ENCODE results near the gene ALK. TPM values are rescaled to one million over a fixed set of nuclear protein-coding genes. Genes with fewer than 3 reads are reported as not detected.

Gene ALK
- total RNA-seq, 2 experiments from 2014 or later = not detected

DNA sequence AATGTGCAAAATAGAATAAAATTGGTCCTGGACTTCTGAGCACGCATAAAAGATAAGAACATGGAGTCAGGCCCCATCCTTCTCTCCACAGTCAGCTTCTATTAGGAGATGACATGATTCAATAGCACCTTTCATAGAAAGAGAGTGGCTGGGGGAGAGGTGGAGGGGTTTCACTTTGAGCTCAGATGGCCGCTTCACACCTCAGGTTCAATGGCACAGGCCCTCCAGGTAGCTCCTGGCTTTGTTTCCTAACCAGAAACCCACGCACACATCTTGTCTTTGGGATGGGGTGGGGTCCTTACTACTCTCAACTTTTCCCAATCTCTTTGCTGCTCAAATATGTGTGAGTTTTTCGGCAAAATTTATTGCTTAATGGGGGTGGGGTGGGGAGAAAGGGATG is 473.9 kb downstream of the ALK start:
- CTCF ChIA-PET = no interaction called here
- POLR2A ChIA-PET = no interaction called here

- CTCF ChIA-PET = no interaction called here
- POLR2A ChIA-PET = no interaction called here
Observed at GRCh38 chr2:29446847-29447246, 474.5 kb downstream of the ALK start.

- POLR2A ChIA-PET = no interaction called here
- CTCF ChIA-PET = no interaction called here
Observed at GRCh38 chr2:29444150-29444549, 477.2 kb downstream of the ALK start.

DNA sequence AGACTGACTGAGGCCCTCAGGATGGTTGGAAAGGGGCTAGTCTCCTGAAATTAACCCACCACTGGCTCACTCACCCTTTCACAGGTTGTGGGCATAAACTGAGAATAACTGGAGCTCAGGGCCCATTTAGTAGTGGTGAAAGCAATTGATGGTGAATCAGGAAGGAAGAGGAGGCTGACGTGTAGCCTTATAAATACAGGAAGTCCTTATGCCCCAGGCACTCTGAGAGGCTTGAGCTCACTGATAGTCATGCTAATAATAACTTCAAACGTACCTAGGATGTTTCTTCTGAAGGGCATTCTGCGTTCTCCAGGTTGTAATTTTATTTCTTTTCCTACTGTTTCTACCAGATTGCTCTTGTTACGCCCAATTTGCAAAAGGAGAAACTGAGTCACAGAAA is 477.8 kb downstream of the ALK start:
- ChIA-PET CTCF (no interaction called here), POLR2A (no interaction called here)

DNA sequence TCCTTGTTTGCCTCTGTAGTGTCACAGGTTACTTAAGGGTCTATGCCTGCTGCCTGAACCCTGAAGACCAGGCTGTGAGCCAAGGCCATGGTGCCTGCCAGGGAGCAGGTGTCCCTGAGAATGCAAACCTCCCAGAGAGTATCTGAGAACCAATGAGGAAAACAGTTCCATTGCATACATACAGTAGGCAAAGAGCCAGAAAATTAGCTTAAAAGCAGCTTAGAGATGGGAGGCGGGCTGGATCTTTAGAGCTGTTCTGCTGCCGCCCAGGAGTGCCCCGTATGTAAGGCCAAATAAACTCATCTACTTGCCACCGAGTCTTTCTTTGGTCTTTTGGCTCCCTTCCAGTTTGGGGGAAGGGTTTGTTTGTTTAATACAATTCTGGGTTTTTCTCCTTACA is 478.2 kb downstream of the ALK start:
- POLR2A ChIA-PET = no interaction called here
- CTCF ChIA-PET = no interaction called here

DNA sequence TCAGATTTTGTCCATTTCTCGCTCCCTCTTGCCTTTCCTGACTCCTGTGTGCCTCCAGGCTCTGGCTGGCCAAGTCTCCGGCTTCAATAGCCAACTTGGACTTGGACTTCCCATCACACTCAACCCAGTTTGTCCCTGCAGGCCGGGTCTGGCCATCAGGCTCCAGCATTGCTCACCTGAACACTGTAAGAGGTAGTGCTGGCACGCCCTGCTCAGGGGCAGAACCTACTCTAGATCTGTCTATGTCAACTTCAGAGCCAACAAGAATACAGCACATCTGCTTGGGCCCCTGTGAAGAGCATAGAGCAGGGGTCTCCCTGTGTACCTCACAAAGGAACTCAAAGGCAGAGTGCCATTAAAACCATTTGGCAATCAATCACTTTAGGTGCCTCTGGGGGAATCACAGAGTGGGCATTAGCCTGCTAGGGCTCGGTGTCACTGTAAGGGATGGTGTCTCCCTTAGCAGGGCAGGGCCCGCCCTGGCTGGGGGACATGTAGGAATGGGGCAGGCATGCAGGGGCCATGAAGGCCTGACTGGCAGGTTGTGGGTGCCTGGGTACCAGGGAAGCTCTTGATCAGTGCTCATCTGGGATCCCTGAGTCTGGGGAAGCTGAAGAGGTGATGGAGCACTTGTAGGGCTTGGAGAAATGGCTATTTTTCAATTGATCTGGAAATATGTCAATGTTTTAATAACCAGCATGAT is 480.3 kb downstream of the ALK start:
- ChIA-PET POLR2A (no interaction called here), CTCF (no interaction called here)

DNA sequence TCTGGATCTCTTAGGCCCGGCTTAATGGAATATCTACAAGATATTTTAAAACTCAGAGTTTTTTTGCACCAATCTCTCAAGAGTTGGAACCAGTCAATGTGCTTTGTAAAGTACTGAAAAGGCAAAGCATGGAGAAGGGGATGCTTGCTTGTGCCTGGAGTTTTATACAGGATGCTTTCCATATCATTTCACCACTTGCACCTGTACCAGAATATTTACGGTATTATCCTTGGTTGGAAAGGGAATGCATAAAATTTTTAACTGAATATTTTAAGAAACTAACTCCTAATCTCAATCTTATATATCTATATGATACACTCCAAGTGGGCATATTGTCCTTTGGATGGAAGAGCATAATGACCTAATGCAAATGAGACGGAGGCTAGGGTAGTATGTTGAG is 487.5 kb downstream of the ALK start:
- POLR2A ChIA-PET = no interaction called here
- CTCF ChIA-PET = no interaction called here

DNA sequence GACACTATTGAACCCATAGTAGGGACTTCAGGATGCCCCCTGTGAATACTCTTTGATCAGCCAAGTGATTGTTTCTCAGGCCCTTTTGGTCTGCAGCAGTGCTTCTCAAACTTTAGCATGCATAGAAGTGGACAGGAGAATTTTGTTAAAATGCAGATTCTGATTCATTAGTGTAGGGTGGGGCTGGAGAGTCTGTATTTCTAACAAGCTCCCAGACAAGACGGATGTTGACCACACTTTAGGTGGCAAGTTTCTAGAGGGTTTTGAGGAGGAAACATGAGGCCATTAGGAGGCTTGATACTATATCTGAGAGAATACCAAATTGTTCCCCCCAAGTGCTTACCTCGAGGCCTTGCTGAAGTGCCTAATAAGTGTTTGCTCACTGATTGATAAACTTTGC is 488.3 kb downstream of the ALK start:
- CTCF ChIA-PET = no interaction called here

GRCh38 chr2:29431485-29431884 is 489.9 kb downstream of the ALK start:
- CTCF ChIA-PET = no interaction called here

More for the DNA sequence above, 488.3 kb downstream of the ALK start:
- POLR2A ChIA-PET = no interaction called here

DNA sequence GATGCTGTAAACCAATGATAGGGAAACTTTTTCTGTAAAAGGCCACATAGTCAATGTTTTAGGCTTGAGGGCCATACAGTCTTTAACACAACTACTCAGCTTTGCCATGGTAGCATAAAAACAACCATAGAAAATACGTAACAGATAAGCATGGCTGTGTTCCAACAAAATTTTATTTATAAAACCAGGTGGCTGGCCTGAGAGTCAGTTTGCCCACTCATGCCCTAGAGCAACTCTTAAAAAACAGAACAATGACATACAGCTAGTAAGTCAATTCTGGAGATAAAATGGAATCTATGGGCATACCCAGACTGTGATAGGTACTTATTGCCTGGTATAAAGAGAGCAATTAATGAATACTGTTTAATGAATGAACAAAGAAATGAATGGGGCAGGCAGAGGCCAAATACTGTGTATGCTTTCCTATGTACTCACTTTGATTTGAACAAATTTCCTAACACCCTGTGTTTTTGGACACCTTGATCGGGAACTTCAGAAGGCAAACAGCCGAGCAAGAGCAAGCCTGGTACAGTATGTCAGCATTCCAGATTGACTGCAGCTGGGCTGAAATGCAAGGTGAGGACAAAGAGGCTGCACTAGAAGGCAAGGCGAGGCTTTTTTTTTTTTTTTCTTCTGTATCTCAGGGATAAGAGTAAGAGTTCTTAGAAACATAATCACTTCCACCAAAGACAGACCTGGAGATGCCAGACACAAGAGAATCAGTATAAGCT is 490.8 kb downstream of the ALK start:
- ChIA-PET POLR2A (no interaction called here), CTCF (interaction anchor here (0.6 kb wide), 1 partner anchor 1596 kb away, joined by 3 read pairs; no protein-coding TSS in a partner anchor)

More at GRCh38 chr2:29431485-29431884, 489.9 kb downstream of the ALK start:
- POLR2A ChIA-PET = no interaction called here

- POLR2A ChIA-PET = no interaction called here
- CTCF ChIA-PET = no interaction called here
Observed at GRCh38 chr2:29426354-29426753, 495.0 kb downstream of the ALK start.

DNA sequence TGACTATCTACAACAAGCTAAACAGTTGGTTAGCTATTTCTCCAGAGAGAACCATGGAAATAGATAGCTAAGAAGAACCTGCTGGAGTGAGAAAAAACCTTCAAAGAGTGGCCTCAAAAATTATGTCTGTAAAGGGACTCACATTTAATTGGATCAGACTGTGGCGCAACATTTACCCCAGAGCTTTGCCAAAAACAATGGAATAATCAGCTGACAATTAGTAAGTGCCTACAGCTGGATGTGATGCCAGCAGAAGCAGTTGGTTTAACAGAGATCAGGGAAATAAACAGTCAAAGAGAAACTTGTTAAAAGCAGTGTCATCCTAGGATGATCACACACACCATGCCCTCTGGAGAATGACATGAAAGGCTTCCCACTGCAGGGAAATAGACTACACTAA is 495.5 kb downstream of the ALK start:
- POLR2A ChIA-PET = no interaction called here

GRCh38 chr2:29423061-29423666 is 498.2 kb downstream of the ALK start:
- ChIA-PET POLR2A (no interaction called here), CTCF (no interaction called here)

More for the DNA sequence above, 495.5 kb downstream of the ALK start:
- CTCF ChIA-PET = no interaction called here

DNA sequence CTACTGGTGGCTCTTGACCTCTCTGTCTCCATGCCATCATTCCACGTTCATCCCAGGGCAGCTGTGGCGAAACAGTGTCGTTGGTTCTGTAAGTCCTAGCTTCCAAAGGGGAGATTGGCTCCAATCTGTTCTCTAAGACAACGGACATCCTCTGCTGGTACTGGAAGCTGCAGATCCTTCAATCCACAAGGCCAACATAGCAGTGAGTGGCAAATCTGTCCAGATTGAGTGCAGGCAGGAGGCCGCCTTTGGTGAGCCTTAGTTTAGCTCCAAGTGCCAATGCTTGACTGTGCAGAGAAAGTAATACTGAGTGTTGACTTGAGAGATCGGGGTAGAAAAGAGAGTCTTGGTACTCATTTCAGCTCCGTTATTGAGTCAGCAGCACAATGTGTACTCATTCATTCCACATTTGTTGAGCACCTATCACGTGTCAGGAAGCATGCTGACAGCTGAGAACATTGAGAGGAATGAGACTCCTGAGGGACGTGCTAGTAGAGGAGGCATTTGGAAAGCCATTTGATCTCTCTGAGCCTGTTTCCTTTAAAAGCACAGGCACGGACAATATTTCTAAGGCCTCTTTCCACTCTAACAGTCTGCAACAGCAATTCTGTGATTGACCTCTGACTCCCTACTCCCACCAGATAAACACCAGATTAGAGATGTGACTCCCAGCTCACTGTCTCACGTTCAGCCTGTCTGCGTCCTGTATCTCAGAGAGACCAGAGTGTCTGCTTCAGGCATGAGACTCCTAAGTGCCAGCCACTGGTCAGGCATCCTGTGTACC is 500.2 kb downstream of the ALK start:
- ChIA-PET POLR2A (no interaction called here), CTCF (interaction anchor here (1.2 kb wide), 1 partner anchor 13 kb away, joined by 3 read pairs; no protein-coding TSS in a partner anchor)

DNA sequence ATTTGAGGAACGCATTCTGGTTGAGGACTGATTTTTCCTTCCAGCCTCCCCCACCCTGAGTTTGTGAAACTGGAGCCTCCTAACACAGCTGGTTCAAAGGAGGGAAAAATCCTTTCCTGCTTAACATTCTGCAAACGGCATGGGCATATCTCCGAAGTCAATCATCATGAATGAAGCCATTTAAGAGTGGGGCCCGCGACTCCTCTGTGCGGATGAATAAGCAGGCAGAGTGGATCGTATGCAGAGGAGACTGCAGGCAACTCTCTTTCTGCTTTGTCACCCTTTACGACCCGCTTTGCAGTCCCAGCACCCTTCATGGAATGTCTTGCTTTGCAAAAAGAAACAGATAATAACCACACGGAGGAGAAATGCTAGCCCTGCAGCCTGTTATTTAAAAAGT is 500.9 kb downstream of the ALK start:
- POLR2A ChIA-PET = no interaction called here
- CTCF ChIA-PET = interaction anchor here (0.7 to 1.2 kb wide), 2 partner anchors 13 to 605 kb away, joined by 3 to 5 read pairs; no protein-coding TSS in a partner anchor

- POLR2A ChIA-PET = no interaction called here
- CTCF ChIA-PET = no interaction called here
Observed at GRCh38 chr2:29417630-29418029, 503.8 kb downstream of the ALK start.

- ChIA-PET POLR2A (no interaction called here), CTCF (interaction anchor here (0.6 kb wide), 1 partner anchor 56 kb away, joined by 3 read pairs; no protein-coding TSS in a partner anchor)
Observed at GRCh38 chr2:29412197-29412925, 509.0 kb downstream of the ALK start.

- POLR2A ChIA-PET = no interaction called here
- CTCF ChIA-PET = no interaction called here
Observed at GRCh38 chr2:29405707-29406106, 515.7 kb downstream of the ALK start.

DNA sequence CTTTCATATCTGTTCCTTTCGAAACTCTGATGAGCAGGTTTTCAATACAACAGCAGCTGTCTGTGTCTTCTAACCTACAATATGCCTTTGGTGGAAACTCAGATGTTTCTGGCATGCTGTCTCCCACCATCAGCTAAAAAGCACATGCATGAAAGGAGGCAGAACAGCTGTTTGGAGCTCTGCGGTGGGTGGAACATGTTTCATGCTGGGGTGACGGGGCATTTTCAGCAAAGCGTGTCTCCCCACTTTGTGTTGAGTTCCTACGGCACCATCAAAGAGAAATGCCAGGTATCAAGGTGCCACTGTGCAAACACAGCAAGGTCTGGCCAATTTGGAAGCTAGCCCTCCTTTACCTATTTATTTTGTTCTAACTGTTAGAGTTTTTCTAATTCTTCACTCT is 516.1 kb downstream of the ALK start:
- ChIA-PET CTCF (no interaction called here), POLR2A (no interaction called here)

DNA sequence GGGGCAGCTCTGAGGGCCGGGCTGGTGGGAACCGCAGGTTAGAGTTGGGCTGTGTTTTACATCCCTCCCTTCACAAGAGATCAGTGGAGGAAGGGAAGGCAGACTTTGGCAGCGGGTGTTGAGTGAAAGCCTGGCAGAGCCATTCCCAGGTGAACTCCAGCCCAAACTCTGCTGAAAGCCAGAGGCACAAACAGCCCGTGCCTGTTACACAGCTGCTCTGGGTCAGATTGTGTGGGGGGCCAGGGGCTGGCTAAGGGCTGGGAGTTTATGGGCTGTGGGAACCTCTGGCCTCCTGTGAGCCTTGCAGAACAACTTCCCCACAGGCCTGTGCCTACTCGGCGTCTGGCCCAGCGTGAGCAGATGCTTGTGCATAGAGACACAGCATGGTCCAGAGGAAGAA is 519.4 kb downstream of the ALK start:
- ChIA-PET POLR2A (no interaction called here), CTCF (no interaction called here)

Data from activated CD8-positive, alpha-beta memory T cell treated with anti-CD3 and anti-CD28 coated beads for 36 hours (primary cell).